HG03521 (cell line): ENCODE results near the gene STARD5.

Experiments used
- ATAC-seq: cut with Tn5 transposase; IDR thresholded peaks from one replicate; pipeline ENCODE4 v1.9.1; 2021; ENCODE audit warnings: mild to moderate bottlenecking, moderate library complexity; ENCODE audit not compliant: unreplicated experiment

STARD5 gene

DNA sequence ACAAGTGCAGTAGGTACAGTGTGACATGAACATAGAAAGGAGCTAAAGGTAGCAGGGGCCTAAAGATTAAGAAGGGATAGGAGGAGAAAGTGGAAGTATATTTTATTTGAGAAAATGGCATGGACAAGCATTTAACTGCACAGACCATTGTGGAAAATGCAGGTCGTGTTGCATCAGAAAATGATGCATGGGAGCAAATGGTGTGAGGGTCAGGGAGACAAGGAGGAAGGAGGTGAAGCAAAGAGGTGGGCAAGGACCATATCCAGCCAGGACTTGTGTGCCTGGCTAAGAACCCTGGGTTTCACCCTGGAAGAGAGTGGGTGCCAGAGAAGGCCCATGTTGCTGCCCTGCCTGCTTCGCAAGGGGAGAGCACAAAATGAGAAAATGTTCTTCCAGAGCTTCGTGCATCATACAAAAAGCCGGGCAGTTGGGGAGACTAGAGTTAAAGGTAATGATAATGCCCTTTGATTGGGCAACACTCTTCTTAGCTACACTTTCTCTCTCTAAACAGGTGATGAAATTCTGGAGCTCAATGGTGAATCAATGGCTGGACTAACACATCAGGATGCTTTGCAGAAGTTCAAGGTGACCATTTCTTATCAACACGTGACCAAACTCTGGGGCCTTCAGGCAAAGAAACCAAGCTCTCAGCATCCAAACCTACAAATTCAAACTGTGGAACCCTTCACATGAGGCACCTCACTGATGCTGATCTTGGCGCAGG is 45.5 kb downstream of the STARD5 start:
- ATAC-seq = no peak

DNA sequence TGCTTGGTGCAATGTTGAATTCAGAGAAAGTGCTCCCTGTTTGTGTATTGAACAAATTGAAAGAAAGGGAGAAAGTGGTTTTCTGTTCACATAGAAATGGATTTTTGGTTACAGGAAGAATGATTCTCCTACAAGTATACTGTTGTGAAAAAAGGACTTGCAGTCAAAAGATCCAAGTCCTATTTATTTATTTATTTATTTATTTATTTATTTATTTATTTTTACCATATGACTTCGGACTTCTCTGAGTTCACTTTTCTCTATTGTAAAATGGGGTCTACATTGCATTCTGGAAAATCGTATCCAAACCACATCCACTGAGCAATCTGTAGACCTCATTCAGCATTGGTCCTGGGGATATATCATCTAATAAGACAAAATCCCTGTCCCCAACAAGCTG is 46.1 kb downstream of the STARD5 start:
- ATAC-seq = no peak

DNA sequence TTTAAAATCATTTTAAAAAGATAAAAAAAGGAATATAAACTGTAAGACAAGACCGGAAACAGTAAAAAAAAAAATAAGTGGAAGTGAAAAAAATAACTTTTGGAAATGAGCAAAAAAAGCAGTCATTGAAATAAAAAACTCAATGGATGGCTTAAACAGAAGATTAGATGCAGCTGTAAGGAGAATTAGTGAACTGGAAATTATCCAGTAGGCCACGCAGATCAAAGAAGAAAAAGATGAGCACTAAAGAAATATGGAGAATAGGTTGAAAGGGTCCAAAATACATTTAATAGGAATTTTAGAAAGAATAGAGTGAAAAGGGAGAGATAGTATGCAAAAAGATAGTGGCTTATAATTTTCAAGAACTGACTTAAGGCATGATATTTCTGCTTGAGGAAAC is 47.0 kb downstream of the STARD5 start:
- ATAC-seq = no peak

DNA sequence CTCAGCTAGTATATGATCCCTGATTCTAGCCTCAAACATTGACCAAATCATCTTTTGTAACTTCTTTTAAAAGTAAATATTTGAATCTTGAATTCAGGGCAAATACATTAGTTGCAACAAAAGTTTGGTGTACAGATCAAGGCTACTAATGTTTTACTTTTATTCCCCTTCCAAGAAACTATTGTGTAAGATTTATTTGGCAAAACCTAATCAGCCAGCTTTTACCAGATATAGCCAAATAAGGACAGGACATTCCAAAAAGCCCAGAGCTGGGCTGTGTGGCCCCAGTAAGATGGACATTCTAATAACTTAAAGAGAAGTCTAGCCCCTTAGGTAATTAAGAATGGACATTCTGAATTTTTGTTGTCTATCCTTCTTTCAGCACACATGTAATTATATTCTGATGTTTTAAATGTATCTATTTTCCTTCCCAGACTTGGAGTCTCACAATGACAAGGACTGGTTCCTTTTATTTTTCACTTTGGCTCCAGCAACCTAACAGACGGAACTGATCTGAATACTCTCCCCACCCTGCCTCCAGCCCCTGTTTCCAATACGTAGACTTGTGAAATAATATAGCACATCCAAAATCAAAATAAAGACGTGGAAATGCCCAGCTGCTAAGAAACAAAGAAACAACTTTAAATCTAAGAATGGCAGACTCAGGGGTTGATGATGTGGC is 48.1 kb downstream of the STARD5 start:
- no peak for ATAC-seq

DNA sequence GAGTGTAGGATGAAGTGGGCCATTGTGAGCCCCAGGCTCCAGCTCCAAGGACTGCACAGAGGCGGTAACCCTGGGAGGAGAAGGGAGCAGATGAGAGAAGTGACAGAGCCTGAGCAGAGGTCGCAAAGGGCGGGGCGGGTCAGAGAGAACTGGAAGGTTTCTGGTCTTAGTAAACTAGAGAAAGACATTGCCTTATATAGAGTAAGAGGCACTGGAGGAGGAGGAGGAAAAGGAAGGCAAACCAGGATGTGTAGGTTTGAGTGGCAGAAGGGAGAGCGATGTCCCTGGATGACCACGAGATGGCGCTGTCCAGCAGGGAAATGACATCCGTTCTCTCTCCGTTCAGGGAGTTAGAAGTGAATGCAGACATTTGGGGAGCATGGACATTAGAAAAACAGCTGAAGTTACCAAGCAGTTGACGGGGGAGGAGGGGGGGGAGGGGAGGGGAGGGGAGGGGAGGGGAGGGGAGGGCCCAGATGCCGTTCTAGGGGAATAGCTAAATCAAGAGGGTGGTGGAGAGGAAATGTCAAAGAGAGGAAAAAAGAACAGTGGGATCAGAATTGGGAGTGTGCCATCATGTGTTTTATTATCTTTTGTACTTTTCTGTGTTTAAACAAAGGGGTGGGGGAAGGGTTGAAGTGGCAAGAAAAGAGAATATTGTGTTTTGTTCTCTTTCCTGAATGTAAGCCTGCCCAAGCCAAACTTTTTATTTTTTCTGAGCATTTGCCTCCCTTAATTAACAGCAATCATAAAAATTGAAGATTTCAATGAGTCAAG is 48.8 kb downstream of the STARD5 start:
- peak; percentile 85 for ATAC-seq

DNA sequence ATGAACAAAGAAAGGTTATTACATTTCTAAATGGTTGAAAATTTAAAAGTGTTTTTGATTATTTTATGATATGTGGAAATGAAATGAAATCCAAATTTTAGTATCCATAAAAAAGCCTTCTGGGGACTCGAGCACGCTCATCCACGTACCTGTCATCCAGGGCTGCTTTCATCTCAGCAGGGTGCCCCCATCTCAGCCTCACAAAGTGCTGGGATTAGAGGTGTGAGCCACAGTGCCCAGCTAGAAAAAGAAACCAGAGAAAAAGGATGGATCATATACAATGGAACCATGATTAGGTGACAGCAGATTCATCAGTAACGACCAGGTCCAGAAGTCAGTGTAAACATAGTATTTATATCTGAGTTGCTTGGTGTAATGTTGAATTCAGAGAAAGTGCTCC is 49.7 kb downstream of the STARD5 start:
- ATAC-seq = no peak

DNA sequence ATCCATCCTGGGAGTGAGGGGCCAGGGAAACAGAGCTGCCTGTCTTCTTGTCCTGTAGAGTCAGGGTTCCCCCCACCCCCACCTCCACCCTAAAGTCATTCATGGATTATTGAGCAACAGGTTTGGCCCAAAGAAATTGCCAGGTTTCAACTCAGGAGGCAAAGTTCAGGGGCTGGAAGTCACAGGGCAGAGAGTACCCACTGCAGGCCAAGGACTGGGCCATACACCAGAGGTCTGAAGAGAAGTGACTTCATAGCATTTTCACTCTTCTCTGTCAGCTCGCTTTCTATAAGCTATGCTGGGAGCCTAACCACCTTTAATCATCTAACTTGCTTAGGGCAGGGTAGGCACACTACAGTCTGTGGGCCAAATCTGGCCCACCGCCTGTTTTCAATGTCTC is 50.1 kb downstream of the STARD5 start:
- no peak for ATAC-seq

DNA sequence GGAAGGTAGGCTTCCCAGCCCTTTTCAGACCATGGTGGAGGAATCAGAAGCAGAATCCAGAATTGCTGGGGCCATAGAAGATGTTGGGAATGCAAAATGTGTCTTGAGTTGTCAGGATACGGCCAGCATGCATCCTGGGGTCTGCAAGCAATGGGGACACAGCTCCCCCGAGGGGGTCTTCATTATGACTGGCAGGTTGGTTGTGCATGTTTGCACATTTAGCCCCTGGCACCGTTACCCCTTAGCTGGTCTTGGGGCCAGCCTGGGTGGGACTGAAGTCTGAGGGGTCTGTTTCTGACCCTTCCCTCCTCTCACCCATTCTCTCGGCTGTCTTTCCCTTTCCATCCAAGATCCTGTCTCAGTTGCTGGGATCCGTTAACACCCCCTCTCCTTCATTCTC is 50.7 kb downstream of the STARD5 start:
- ATAC-seq = no peak

DNA sequence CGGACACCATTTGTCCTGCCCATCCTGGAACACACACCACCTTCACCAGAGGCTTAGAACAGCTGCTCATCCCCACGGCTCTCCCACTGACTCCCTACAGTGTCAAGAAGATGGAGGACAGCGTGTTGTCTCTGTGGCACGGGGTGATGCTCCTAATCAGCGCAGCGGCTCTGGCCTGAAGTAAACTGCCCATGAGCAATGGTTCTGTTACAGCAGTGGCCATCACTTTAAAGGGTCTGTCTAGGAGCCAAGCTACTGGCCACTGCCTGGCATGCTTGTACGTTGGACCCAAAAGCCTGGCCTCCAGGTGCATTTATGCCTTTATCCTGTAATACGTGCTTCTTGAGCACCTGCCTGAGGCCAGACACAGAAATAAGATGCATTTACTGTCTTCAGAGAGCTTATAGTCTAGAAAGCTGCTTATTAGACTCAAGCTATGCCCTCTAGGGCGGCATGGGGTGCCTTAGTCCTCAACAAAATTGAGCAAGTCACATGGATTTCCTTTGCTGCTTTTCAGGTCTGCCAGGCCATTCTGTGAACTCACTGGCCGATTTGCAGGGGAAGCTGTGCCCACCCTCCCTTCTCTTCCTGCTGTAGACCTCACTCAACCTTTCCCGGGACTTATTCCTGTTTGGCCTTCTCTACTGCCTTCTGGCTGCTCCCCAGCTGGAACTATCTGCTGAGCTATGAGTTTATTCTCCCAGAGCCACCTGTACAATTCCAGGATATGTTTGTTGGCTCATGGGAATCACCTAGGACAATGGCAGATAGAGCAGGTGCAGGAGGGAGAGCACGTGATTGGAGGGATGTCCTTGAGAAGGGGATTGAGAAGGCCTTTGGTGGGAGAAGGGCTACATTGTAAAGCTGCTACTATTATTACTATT is 51.9 kb downstream of the STARD5 start:
- no peak for ATAC-seq

DNA sequence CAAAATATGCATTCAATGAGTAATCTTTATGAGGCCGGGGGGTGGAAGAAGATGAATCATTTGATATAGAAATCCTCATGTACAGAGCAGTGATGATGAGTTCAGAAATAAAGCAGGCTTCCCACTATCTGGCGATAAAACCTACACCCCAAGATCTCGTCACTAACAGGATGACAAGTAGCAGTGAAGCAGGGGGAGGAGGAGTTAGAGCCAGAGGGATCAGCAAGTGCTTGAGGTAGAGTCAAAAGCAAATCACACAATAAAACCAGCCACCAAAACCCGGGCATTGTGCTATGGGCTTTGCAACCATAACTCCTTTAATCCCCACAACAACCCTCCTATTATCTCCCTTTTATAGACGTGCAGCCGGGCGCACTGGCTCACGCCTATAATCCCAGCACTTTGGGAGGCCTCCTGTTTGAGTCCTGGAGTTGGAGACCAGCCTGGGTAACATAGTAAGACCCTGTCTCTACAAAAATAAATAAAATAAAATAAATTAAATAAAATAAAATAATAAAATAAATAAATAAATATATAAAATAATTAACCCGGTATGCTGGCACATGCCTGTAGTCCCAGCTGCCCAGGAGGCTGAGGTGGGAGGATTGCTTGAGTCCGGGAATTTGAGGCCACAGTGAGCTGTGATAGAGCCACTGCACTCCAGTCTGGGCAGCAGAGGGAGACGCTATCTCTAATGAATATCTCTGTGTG is 53.0 kb downstream of the STARD5 start:
- no peak for ATAC-seq

DNA sequence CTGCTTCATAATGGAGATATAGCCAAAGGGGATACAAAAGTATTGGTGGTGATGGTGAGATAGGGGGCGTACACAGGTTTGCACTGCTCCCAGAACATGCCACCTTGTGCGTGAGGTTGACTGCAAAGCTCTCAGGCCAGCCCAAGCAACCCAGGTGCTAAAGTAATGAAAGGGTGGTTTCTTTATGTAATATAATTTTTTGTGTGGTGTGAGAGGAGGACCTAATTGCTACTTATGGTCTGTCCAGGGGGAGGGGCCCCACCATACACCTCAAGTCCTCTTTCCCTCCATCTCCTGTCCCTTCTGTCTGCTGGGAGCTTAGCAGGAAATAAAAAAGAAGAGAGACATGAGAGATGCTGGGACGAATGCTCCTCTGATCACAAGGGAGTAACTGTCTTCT is 53.8 kb downstream of the STARD5 start:
- no peak for ATAC-seq

DNA sequence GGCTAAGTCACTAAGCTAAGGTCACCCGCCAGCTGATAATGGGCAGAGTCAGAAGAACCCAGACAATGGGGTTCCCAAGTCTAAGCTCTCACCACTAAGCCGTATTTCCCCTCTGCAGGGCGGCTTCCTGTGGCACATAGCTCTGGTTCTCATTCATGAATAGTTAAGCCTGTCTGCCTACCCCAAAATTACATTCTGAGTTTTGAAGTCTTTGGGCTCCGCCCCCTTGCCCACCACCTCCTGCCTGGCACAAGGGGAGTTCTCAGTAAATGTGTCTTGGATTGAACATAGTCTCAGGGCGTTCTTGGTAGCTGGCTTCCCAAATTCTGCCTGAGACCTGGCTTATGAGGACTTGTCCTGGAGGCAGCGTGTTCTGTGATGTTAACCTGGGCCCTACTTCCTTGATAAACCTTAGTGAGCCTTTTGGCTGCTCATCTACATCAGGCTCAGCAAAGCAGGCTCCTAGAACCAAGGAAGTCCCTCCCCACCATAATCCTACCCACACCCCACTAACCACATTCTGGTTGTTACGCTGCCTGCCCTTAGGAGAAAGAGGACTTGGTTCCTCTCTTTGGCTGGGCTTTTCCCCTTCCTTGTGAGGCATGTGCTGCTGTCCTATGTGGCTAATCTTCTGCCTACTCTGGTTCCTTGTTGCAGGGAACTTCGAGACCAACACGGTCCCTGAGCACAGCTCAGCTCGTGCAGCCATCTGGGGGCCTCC is 54.9 kb downstream of the STARD5 start:
- ATAC-seq = no peak

DNA sequence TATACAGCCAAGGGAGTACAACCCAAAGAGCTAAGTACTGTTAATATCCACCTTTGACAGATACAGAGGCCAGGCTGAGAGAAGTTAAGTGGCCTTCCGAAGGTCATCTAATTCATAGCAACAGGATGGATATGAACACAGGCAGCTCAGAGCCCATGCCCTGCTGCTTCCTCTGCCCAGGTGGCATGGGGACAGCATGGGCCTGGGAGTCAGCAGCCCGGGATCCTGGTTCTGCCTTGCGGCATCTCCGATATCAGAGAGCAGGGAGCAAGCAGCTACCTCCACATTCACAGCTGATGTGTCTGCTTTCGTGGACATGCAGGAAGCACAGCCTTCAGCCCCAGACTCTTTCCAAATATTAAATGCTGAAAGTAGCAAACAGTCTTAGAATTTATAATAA is 55.6 kb downstream of the STARD5 start:
- ATAC-seq = no peak

DNA sequence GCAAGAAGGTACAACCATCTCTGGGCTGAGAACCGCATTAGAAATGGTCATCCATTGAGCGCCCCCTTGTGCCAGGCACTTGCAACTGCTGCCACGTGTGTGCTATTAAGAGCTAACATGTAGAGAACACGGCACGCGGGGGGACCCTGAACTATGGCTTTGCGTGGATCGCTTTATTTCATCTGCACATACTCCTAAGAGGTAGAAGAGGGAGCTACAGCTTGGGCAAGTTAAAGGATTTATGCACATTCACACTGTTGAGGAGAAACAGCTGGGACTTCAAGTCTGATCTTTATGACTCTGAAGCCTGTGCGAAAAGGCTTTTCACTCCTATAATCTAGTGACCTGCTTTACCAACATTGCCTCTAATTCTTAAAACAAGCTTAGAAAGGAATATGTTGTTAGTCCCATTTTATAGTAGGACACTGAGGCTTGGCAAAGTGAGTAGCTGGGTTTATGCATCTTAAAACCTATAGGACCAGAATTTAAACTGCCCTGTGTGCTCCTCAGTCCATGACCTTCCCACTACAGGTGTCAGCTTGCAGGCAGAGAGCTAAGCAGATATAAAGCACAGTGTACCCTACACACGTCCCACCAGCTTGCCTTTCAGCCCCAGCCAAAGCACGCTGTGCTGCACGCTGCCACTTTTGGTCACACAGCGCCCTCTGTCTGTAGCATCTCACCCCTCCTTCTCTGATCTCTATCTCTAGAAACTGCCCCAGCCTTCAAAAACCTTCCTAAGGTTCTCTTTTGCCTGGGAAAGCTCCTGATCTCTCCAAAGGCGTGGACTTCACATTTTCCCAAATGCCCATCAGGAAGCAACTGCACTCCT is 57.8 kb downstream of the STARD5 start:
- peak; percentile 81 for ATAC-seq

DNA sequence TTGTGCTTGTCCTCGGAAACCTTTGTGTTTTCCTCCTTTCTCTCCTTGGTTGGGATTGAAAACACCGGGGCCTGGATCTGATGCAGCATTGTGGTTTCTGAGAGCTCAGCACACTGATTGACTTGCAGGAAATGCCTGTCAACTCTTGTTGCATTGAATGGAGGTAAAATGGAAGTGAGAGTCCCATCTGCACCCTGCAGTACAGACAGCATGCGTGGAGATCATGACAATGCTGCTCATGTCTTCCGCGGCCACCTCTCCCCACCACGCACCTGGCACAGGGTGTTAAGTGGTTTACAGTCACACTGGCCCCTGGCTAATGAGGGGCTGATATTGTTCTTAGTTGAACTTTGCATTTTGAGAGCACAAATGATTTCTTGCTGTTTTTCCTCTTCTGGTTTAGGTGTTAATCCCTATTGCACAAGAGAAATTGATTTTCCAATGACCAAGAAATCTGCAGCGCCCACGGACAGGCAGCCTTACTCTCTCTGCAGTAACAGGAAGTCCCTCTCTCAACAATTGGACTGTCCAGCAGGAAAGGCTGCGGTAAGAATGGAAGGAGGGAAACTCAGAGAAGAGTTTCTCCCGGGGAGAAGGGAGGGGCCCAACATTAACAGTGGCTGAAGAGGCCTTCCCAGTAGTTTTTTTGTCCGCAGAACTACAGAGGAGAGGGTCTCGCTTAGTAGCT is 58.5 kb downstream of the STARD5 start:
- no peak for ATAC-seq

DNA sequence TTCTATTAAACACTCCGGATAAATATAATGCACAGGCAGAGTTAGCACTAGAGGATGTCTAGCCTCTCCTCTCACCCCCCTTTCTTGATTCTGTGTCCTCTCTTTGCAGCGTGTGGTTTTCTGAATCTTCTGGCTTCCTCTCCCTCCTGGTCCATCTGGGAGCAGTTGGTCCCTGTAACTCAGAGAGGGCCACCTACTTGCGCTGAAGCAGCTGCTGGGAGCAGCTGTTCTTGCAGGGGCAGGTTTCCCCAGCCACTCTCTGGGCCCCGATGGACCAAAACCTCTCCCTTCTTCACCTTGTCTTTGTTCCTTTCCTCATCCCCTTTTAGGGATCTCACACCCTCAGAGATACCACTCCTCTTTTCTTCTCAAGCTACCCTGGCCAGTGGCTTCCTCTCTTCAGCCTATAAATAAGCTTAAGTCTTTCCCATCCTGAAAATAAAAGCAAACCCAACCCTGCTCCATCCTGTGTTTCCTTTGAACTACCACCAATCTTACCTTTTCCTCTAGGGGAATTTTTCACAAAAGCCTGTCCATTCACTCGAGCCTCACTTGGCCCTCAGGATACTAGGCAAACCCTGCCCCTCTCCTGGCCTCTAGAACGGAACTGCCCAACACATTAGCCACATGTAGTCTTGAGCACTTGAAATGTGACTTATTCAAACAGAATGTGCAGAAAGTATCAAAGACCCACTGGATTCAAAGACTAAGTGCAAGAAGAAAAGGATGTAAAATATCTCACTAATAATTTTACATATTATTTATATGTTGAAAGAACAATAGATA is 59.7 kb downstream of the STARD5 start:
- no peak for ATAC-seq

DNA sequence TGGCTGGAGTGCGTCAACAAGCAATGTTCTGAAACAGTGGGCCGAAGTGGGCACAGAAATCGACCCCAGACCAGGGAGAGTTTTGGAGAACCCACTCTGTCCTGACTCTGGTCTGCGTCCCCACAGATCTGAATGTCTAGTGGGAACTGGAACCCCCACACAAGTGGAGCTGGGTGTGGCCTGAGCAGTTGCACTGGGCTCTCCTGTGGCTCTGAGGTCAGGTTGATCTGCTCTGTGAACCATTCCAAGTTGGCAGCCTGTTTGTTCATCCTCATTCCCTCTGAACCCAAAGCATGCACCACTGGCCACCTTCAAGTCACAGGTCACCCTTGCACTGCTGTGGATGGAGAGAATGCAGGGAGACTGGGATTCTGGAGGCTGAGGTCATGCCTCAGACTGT is 60.5 kb downstream of the STARD5 start:
- no peak for ATAC-seq
